Naive thymus-derived CD8-positive, alpha-beta T cell (primary cell): Measurements from ENCODE around the gene RELCH. TPM values are rescaled to one million over a fixed set of nuclear protein-coding genes. Genes with fewer than 3 reads are reported as not detected.
A peak's percentile ranks its signal among the peaks of the same experiment; 100 is the strongest.
"Not testable (repeated sequence)": the region's sequence is repeated elsewhere in the genome, so short reads cannot be mapped to it uniquely, and the experiment has no call there.

Source experiments
- ATAC-seq, 2 donors: fragments of 150-1000 bp; cut with Tn5 transposase in 1 of 2; sonication (Bioruptor Pico), chemical (Tn5 transposase) in 1 of 2; 1 replicate in 1 of 2; 2 replicates in 1 of 2; pipeline ENCODE4 v1.10.0; 2021; ENCODE audit warnings: mild to moderate bottlenecking in 2 of 2, moderate library complexity in 2 of 2
- POLR2A ChIA-PET: fragments of 350-600 bp; sonication (Branson Sonifier 250); formaldehyde crosslinking; loops from one replicate; lab custom pipeline; 2021; ENCODE audit warnings: antibody characterized with exemption; lab: Charles Lee
- DNase-seq, 10 donors: peaks; one replicate each; pipeline versions ENCODE4 v3.0.0 to v3.0.0-alpha.2; 2020 to 2022
- H3K27ac Mint-ChIP-seq, 10 donors: one replicate each; pipeline ENCODE4 v1.8.0; 2020 to 2022; ENCODE audit warnings: mild to moderate bottlenecking in 10 of 10, mixed read lengths in 10 of 10, moderate library complexity in 4 of 10, inconsistent platforms in 1 of 10
- H3K27me3 Mint-ChIP-seq, 5 donors: one replicate each; pipeline ENCODE4 v1.8.0; 2021 to 2022; ENCODE audit warnings: mixed read lengths in 5 of 5
- H3K36me3 Mint-ChIP-seq, 3 donors: one replicate each; pipeline ENCODE4 v1.8.0; 2020 to 2022; ENCODE audit warnings: mixed read lengths in 3 of 3, mild to moderate bottlenecking in 2 of 3, inconsistent platforms in 1 of 3
- H3K4me1 Mint-ChIP-seq, 4 donors: one replicate each; pipeline ENCODE4 v1.8.0; 2021 to 2022; ENCODE audit warnings: mixed read lengths in 4 of 4
- H3K4me3 Mint-ChIP-seq, 10 donors: one replicate each; pipeline ENCODE4 v1.8.0; 2020 to 2022; ENCODE audit warnings: mild to moderate bottlenecking in 10 of 10, mixed read lengths in 10 of 10, moderate library complexity in 6 of 10, inconsistent platforms in 1 of 10
- H3K9me3 Mint-ChIP-seq, 9 donors: one replicate each; pipeline ENCODE4 v1.8.0; 2020 to 2022; ENCODE audit warnings: mixed read lengths in 9 of 9, mild to moderate bottlenecking in 3 of 9, inconsistent platforms in 1 of 9, moderate library complexity in 1 of 9
- polyA plus RNA-seq, 3 donors: library from polyadenylated mRNA; unstranded; fragments of 300-500 nt; fragmentation: Illumina TruSeq; gene quantifications; one replicate each; pipeline ENCODE4 v1.2.3, GENCODE V29; 2021
- total RNA-seq, 8 experiments: library from RNA in 2 of 8; stranded (reverse) in 2 of 8; gene quantifications; one replicate each; pipeline ENCODE4 v1.2.3 and lab custom pipeline; 2021 to 2026

Gene RELCH
- 10 to 100 TPM; 50.5 to 53.6 TPM for total RNA-seq
- polyA plus RNA-seq, result 1 to 10 TPM; 6.8 to 9.3 (median 7.6) TPM
- 59.2 to 161 (median 107) reads per million in 6 experiments for total RNA-seq (lab: John Stamatoyannopoulos, UW)

- peak within 1 kb of the TSS; percentile 95 to 100 (median 99) for H3K4me3 Mint-ChIP-seq
- H3K9me3 Mint-ChIP-seq, result no peaks in the 10 kb centered on the region
- H3K27ac Mint-ChIP-seq, result peak within 1 kb of the TSS; percentile 93 to 99 (median 98)
- POLR2A ChIA-PET, result interaction anchor here (0.8 to 2.2 kb wide), 7 partner anchors 12 to 528 kb away, joined by 3 to 15 read pairs (median 6); partner anchors contain the start of genes PHLPP1 and ZCCHC2
- ATAC-seq, result peak; percentile 91
- DNase-seq, result peak; percentile 85 to 99 (median 96)
- no peaks in the 10 kb centered on the region for H3K27me3 Mint-ChIP-seq
- peaks cover 35 to 66% (median 60%) of the 10 kb centered on the region in 4 donors for H3K4me1 Mint-ChIP-seq
- H3K36me3 Mint-ChIP-seq, result peaks cover 5 to 21% (median 9%) of the 10 kb centered on the region in 3 donors
These were observed at the start of gene RELCH, which contains the start of gene PIGN for GRCh38 chr18:62186774-62187542. RELCH (plus strand) TSS chr18:62187255; CDS start chr18:62187506, 251 bp downstream. PIGN (minus strand) TSS chr18:62187056; CDS start chr18:62161353, 25,703 bp downstream.

- DNase-seq, result no peak
- Mint-ChIP-seq H3K4me1 (peaks cover 0 to 4% (median 0%) of the 10 kb centered on the region in 4 donors), H3K27me3 (no peaks in the 10 kb centered on the region), H3K36me3 (peaks cover 0 to 50% (median 5%) of the 10 kb centered on the region in 3 donors), H3K4me3 (no peak overlapping the region), H3K9me3 (no peaks in the 10 kb centered on the region), H3K27ac (no peak overlapping the region)
- POLR2A ChIA-PET, result no interaction called here
- no peak for ATAC-seq
These were observed 48.4 kb upstream of the RELCH start for GRCh38 chr18:62138461-62139235.

GRCh38 chr18:62140259-62140658 lies 46.8 kb upstream of the RELCH start:
- no peak overlapping the region for H3K27ac Mint-ChIP-seq
- H3K9me3 Mint-ChIP-seq, result no peaks in the 10 kb centered on the region
- H3K27me3 Mint-ChIP-seq, result no peaks in the 10 kb centered on the region
- POLR2A ChIA-PET, result no interaction called here
- no peak overlapping the region for H3K4me3 Mint-ChIP-seq
- DNase-seq (no peak), ATAC-seq (no peak)
- peaks cover 0 to 53% (median 8%) of the 10 kb centered on the region in 3 donors for H3K36me3 Mint-ChIP-seq
- H3K4me1 Mint-ChIP-seq, result peaks cover 0 to 4% (median 0%) of the 10 kb centered on the region in 4 donors

GRCh38 chr18:62144338-62144737 lies 42.7 kb upstream of the RELCH start:
- no peak overlapping the region for H3K27ac Mint-ChIP-seq

GRCh38 chr18:62151068-62151771 lies 35.8 kb upstream of the RELCH start:
- no peaks in the 10 kb centered on the region for H3K27me3 Mint-ChIP-seq
- H3K27ac Mint-ChIP-seq, result no peak overlapping the region
- H3K4me1 Mint-ChIP-seq, result peaks cover 0 to 2% (median 0%) of the 10 kb centered on the region in 4 donors
- no peak overlapping the region for H3K4me3 Mint-ChIP-seq
- no peak for ATAC-seq
- POLR2A ChIA-PET, result no interaction called here
- peaks cover 0 to 40% (median 15%) of the 10 kb centered on the region in 3 donors for H3K36me3 Mint-ChIP-seq
- DNase-seq, result no peak
- H3K9me3 Mint-ChIP-seq, result no peaks in the 10 kb centered on the region

More at GRCh38 chr18:62144338-62144737, 42.7 kb upstream of the RELCH start:
- POLR2A ChIA-PET, result no interaction called here
- no peak for ATAC-seq
- H3K4me3 Mint-ChIP-seq, result no peak overlapping the region
- no peaks in the 10 kb centered on the region for H3K9me3 Mint-ChIP-seq
- peaks cover 0 to 4% (median 0%) of the 10 kb centered on the region in 4 donors for H3K4me1 Mint-ChIP-seq
- no peaks in the 10 kb centered on the region for H3K27me3 Mint-ChIP-seq
- H3K36me3 Mint-ChIP-seq, result peaks cover 0 to 42% (median 2%) of the 10 kb centered on the region in 3 donors
- DNase-seq, result no peak

- DNase-seq (no peak), ATAC-seq (no peak)
- Mint-ChIP-seq H3K9me3 (no peaks in the 10 kb centered on the region), H3K4me1 (peaks cover 0 to 2% (median 0%) of the 10 kb centered on the region in 4 donors), H3K27ac (no peak overlapping the region), H3K27me3 (no peaks in the 10 kb centered on the region), H3K36me3 (peaks cover 2 to 46% (median 16%) of the 10 kb centered on the region in 3 donors), H3K4me3 (no peak overlapping the region)
- POLR2A ChIA-PET, result no interaction called here
These were observed 34.2 kb upstream of the RELCH start for GRCh38 chr18:62152844-62153243.

GRCh38 chr18:62157843-62158242 lies 29.2 kb upstream of the RELCH start:
- Mint-ChIP-seq H3K36me3 (peaks cover 11 to 61% (median 22%) of the 10 kb centered on the region in 3 donors), H3K4me1 (peaks cover 0 to 2% (median 0%) of the 10 kb centered on the region in 4 donors), H3K27me3 (no peaks in the 10 kb centered on the region), H3K9me3 (no peaks in the 10 kb centered on the region), H3K27ac (no peak overlapping the region), H3K4me3 (no peak overlapping the region)
- no peak for DNase-seq
- POLR2A ChIA-PET, result no interaction called here
- no peak for ATAC-seq

GRCh38 chr18:62164310-62164709 lies 22.7 kb upstream of the RELCH start:
- DNase-seq, result no peak
- Mint-ChIP-seq H3K27ac (no peak overlapping the region), H3K36me3 (peaks cover 11 to 35% (median 31%) of the 10 kb centered on the region in 3 donors), H3K4me3 (no peak overlapping the region), H3K27me3 (no peaks in the 10 kb centered on the region), H3K9me3 (peaks cover 0 to 11% (median 2%) of the 10 kb centered on the region in 9 donors), H3K4me1 (peaks cover 5 to 13% (median 8%) of the 10 kb centered on the region in 4 donors)
- no peak for ATAC-seq
- POLR2A ChIA-PET, result no interaction called here

GRCh38 chr18:62164855-62165487 lies 22.1 kb upstream of the RELCH start:
- Mint-ChIP-seq H3K4me3 (no peak overlapping the region), H3K27me3 (no peaks in the 10 kb centered on the region), H3K36me3 (peaks cover 11 to 28% (median 28%) of the 10 kb centered on the region in 3 donors), H3K4me1 (peaks cover 5 to 11% (median 8%) of the 10 kb centered on the region in 4 donors), H3K9me3 (peaks cover 0 to 11% (median 2%) of the 10 kb centered on the region in 9 donors), H3K27ac (no peak overlapping the region)
- ATAC-seq, result no peak
- DNase-seq, result no peak
- POLR2A ChIA-PET, result no interaction called here

GRCh38 chr18:62165583-62165982 lies 21.5 kb upstream of the RELCH start:
- ATAC-seq (no peak), DNase-seq (no peak)
- Mint-ChIP-seq H3K4me1 (peaks cover 5 to 14% (median 8%) of the 10 kb centered on the region in 4 donors), H3K27ac (no peak overlapping the region), H3K36me3 (peaks cover 11 to 31% (median 28%) of the 10 kb centered on the region in 3 donors), H3K27me3 (no peaks in the 10 kb centered on the region), H3K4me3 (no peak overlapping the region), H3K9me3 (peaks cover 0 to 11% (median 2%) of the 10 kb centered on the region in 9 donors)
- POLR2A ChIA-PET, result no interaction called here

- not testable (repeated sequence) for ATAC-seq
These were observed 20.5 kb upstream of the RELCH start for GRCh38 chr18:62166524-62166923.

More at GRCh38 chr18:62166524-62166923, 20.5 kb upstream of the RELCH start:
- H3K27me3 Mint-ChIP-seq, H3K4me3 Mint-ChIP-seq, POLR2A ChIA-PET, DNase-seq: not testable (repeated sequence)
- peaks cover 5 to 14% (median 8%) of the 10 kb centered on the region in 4 donors for H3K4me1 Mint-ChIP-seq
- H3K9me3 Mint-ChIP-seq, result peaks cover 0 to 11% (median 2%) of the 10 kb centered on the region in 9 donors
- H3K36me3 Mint-ChIP-seq, result peaks cover 11 to 26% (median 23%) of the 10 kb centered on the region in 3 donors
- H3K27ac Mint-ChIP-seq, result peak overlapping the region in 1 of 10 donors; percentile 15
